Measurements from ENCODE around the gene RGMB. TPM values are rescaled to one million over a fixed set of nuclear protein-coding genes. Genes with fewer than 3 reads are reported as not detected.

The RGMB gene
- total RNA-seq, 1 experiment from 2014 or later = 19.3 TPM

- Histone ChIP-seq H3K4me1 (ENCODE audit: insufficient read depth, low read length) (peaks cover 8% of the 10 kb centered on the region; the same call in 1 of the 2 replicates), H3K4me2 (ENCODE audit: insufficient read depth, insufficient read length, low read length) (no peak overlapping the region), H2BK20ac (ENCODE audit: low read depth, low read length, poor library complexity, severe bottlenecking) (no peak overlapping the region), H3K18ac (ENCODE audit: insufficient read length, low read depth, low read length) (no peak overlapping the region), H4K8ac (replicated peaks; ENCODE audit: insufficient read length, low read depth, low read length) (no peak overlapping the region), H2BK120ac (ENCODE audit: low read depth, low read length, poor library complexity, severe bottlenecking) (no peak overlapping the region), H3K56ac (ENCODE audit: insufficient read length, low read depth, low read length) (no peak overlapping the region), H3K9me3 (ENCODE audit: control insufficient read depth, low read depth, low read length) (no peaks in the 10 kb centered on the region), H4K5ac (ENCODE audit: insufficient read length, low read depth, low read length) (no peak overlapping the region), H3T11ph (ENCODE audit: low read length) (no peak overlapping the region), H3K9ac (ENCODE audit: extremely low read depth, insufficient read length, low read length) (no peak overlapping the region), H2BK5ac (ENCODE audit: insufficient read length, low read length) (no peak overlapping the region), H3K14ac (ENCODE audit: insufficient read depth, low read length) (no peak overlapping the region), H2AFZ (ENCODE audit: low read length) (no peak overlapping the region), H3K27me3 (ENCODE audit: insufficient read depth, low read length) (no peaks in the 10 kb centered on the region), H2BK15ac (ENCODE audit: low read depth, low read length) (no peak overlapping the region), H3K79me1 (ENCODE audit: insufficient read depth, low read depth, low read length, poor library complexity, severe bottlenecking) (peaks cover 1% of the 10 kb centered on the region), H3K27ac (ENCODE audit: insufficient read length, low read depth, low read length) (no peak overlapping the region), H3K23ac (ENCODE audit: insufficient read length, low read depth, low read length) (no peak overlapping the region), H2BK12ac (ENCODE audit: insufficient read length, low read depth, low read length) (no peak overlapping the region), H4K91ac (ENCODE audit: insufficient read length, low read depth, low read length) (no peak overlapping the region), H3K4ac (ENCODE audit: low read depth, low read length) (no peak overlapping the region), H4K20me1 (ENCODE audit: control insufficient read depth, insufficient read depth, insufficient read length) (no peaks in the 10 kb centered on the region), H2AK5ac (ENCODE audit: insufficient read length, low read length) (no peak overlapping the region), H3K79me2 (ENCODE audit: insufficient read depth, low read length) (peaks cover 3% of the 10 kb centered on the region; the same call in 1 of the 2 replicates), H3K23me2 (ENCODE audit: insufficient read length, low read depth, low read length, poor library complexity, severe bottlenecking) (no peaks in the 10 kb centered on the region)
- H3K27me3 Mint-ChIP-seq (ENCODE audit: low read depth) = no peaks in the 10 kb centered on the region
- no peak for DNase-seq
- H3K4me3 Mint-ChIP-seq = no peak overlapping the region
- H3K36me3 Mint-ChIP-seq (ENCODE audit: insufficient read depth in 1 of 3, low read depth in 3 of 3) = peaks cover 11 to 16% (median 12%) of the 10 kb centered on the region in 3 experiments
- WGBS (ENCODE audit: extremely low coverage, insufficient read length, low lambda C conversion rate) = no CpG with 5 or more reads among the region's 3 CpGs
- peaks cover 50 to 54% of the 10 kb centered on the region in 2 experiments for H3K4me1 Mint-ChIP-seq
- H3K9me3 Mint-ChIP-seq = no peaks in the 10 kb centered on the region
- peak overlapping the region in 1 of 3 experiments; percentile 80; a peak in 2 of 7 replicates for H3K27ac Mint-ChIP-seq
- TF ChIP-seq CTCF (conservative IDR thresholded peaks at IDR 0.05) = no peak
Observed at GRCh38 chr5:98789029-98789428, 15.6 kb downstream of the RGMB start.
